Small intestine (tissue), 7 donors: Measurements from ENCODE around the gene BPIFB2. TPM values are rescaled to one million over a fixed set of nuclear protein-coding genes. Genes with fewer than 3 reads are reported as not detected.
"Not testable (repeated sequence)": the region's sequence is repeated elsewhere in the genome, so short reads cannot be mapped to it uniquely, and the experiment has no call there.

ENCODE experiments used
- DNase-seq, 2 donors: peaks; one replicate each; pipeline versions ENCODE4 v3.0.0 to v3.0.0-alpha.2; 2013
- FAIRE-seq: peaks from 2 replicates; lab custom pipeline; 2012; peaks lifted over from hg19 to GRCh38; lab: Jason Lieb, UNC
- H3K27ac ChIP-seq, 3 donors: one replicate each; pipeline ENCODE4 v1.5.1; 2013; ENCODE audit warnings: low read length in 2 of 3, mild to moderate bottlenecking in 2 of 3, control low read depth in 1 of 3, inconsistent platforms in 1 of 3, low read depth in 1 of 3, moderate library complexity in 1 of 3
- H3K27me3 ChIP-seq, 3 donors: one replicate each; pipeline ENCODE4 v1.6.1; 2013; ENCODE audit warnings: low read length in 3 of 3, inconsistent platforms in 1 of 3; ENCODE audit not compliant: control insufficient read depth in 3 of 3, insufficient read depth in 3 of 3
- H3K36me3 ChIP-seq, 3 donors: one replicate each; pipeline ENCODE4 v1.6.1; 2013; ENCODE audit warnings: low read length in 3 of 3, inconsistent platforms in 1 of 3, low read depth in 1 of 3, mild to moderate bottlenecking in 1 of 3, moderate library complexity in 1 of 3; ENCODE audit not compliant: control insufficient read depth in 3 of 3, insufficient read depth in 2 of 3
- H3K4me1 ChIP-seq, 3 donors: one replicate each; pipeline ENCODE4 v1.6.1; 2013; ENCODE audit warnings: low read length in 2 of 3, inconsistent platforms in 1 of 3, low read depth in 1 of 3, mild to moderate bottlenecking in 1 of 3, moderate library complexity in 1 of 3; ENCODE audit not compliant: control insufficient read depth in 3 of 3, insufficient read depth in 2 of 3
- H3K4me3 ChIP-seq, 3 donors: one replicate each; pipeline ENCODE4 v1.5.1; 2013; ENCODE audit warnings: low read length in 3 of 3, control low read depth in 1 of 3, inconsistent platforms in 1 of 3, low read depth in 1 of 3, mild to moderate bottlenecking in 1 of 3, moderate library complexity in 1 of 3
- H3K9me3 ChIP-seq, 2 donors: one replicate each; pipeline ENCODE4 v1.6.1; 2013; ENCODE audit warnings: low read depth in 1 of 2, low read length in 1 of 2; ENCODE audit not compliant: control insufficient read depth in 2 of 2, insufficient read depth in 1 of 2
- WGBS, 3 donors: extraction: QIAGEN DNeasy Blood & Tissue Kit; methylation state at CpG; one replicate each; pipeline ENCODE4 v1.1.7; 2013; 5-methylcytosine and 5-hydroxymethylcytosine counted together
- polyA plus RNA-seq, 4 donors: library from polyadenylated mRNA; stranded (reverse) in 3 of 4; unstranded in 1 of 4; fragments of 200-250 nt in 3 of 4; fragments of 120-200 nt in 1 of 4; gene quantifications; one replicate each; pipeline versions ENCODE4 v1.2.1 to v1.2.3, GENCODE V29; 2013
- donor health status: healthy with polysubstance abuse.
- donor health status: control.
- donor health status: control.
- donor health status: Bipolar disorder and iron deficiency.
- donor health status: healthy.

Gene BPIFB2
- polyA plus RNA-seq, 4 donors, result not detected

DNA sequence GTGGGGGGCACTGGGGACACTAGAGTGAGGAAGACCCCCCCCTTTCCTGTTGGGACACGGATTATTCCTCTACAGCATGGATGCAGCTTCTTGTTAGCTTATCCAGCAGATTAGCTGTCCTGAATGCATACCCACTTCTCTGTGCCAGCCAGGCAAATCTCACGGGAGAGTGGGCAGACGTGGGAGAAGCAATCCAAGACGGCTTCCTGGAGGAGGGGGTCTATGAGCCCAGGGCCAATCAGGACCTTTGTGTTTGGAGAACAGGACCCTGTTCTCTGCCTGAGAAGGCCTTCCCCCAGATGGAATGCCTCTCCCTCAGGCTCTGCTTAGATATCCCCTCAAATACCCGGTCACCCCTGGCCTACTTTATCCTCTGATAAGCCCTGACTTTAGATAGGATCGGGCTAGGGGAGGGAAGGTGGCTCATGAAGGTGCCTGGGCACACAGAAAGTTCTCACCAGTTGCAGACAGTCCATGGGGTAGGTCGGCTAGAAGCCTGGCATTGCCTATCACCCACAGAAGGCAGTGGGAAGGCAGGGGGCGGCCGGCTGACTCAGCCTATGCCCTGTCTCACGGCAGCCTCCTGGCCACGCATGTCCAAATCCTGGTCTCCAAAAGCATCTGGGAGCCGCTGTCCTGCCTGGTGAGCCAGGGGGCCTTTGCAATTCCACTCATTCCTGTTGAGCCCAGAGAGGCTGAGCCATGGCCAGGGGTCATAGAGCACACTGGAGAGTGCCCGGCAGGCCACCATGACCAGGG is 38.0 kb upstream of the BPIFB2 start:
- DNase-seq (no peak), FAIRE-seq (no peak)
- 72 to 88% (median 79%) methylated on average over 13 of the region's 13 CpGs for WGBS, 3 donors
- no peak overlapping the region for H3K4me3 ChIP-seq
- peak overlapping the region in 2 of 3 donors; percentile 18 to 21 for H3K27ac ChIP-seq
- H3K4me1 ChIP-seq, result no peaks in the 10 kb centered on the region
- no peaks in the 10 kb centered on the region for H3K36me3 ChIP-seq
- H3K9me3 ChIP-seq, result no peaks in the 10 kb centered on the region
- H3K27me3 ChIP-seq, result no peaks in the 10 kb centered on the region

DNA sequence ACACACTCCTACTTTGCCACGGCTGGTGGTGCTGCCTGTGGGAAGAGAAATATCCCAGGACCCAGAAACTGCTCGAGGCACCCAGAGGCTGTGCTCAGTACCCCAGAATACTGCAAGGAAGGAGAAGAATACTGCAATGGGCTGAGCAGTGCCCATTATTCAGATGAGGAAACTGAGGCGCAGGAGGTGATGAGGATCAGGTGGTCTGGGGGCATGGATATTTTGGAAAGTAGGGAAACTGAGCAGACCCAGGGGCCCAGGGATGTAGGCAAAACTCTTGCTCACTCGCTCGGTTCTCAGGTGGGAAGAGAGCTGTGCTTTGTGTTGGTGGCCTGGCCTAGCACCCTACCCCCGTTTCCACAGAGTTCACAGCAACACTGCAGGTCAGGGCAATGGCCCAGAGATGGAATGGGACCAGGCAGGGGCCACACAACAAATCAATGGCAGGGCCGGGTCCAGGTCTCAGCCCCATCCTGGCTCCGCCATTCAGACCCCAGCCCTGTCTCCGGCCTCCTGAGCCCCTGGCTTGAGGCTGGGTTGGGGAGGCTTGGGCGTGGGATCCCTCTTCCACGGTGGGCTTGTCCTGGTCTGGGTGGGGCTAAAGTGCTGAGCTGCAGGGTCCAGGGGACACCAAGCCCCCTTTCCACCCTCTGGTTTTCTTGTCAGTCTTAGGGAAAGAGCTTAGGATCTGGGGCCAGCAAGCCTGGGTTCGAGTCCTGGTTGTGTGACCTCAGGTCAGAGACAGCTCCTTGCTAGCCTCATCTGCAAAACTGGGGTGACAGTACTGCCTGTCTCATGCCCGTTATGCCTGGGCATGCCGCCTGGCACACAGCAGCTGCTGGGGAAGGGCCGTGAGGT is 37.2 kb upstream of the BPIFB2 start:
- FAIRE-seq (no peak), DNase-seq (no peak)
- H3K27ac ChIP-seq, result peak overlapping the region in 2 of 3 donors; percentile 42 to 74
- no peak overlapping the region for H3K4me3 ChIP-seq
- H3K4me1 ChIP-seq, result no peaks in the 10 kb centered on the region
- WGBS, 3 donors, result 76 to 92% (median 85%) methylated on average over 14 to 15 of the region's 15 CpGs
- H3K9me3 ChIP-seq, result no peaks in the 10 kb centered on the region
- no peaks in the 10 kb centered on the region for H3K36me3 ChIP-seq
- no peaks in the 10 kb centered on the region for H3K27me3 ChIP-seq

DNA sequence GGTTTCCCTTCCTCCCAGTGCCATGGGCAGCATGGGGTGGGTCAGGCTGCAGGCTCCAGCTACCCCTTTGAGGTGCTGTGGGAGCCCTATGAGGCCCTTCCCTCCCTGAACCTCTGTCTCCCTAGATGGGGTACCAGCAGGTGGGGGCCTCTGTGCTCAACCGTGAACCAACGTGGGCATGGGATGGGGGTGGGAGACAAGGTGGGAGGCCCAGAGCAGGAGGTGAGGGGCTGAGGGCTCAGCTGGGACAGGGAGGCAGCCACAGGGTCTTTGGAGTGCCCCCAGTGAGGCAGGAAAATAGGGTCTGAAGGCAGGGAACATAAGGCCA is 36.6 kb upstream of the BPIFB2 start:
- Histone ChIP-seq H3K4me1 (no peaks in the 10 kb centered on the region), H3K4me3 (no peak overlapping the region), H3K9me3 (no peaks in the 10 kb centered on the region), H3K36me3 (no peaks in the 10 kb centered on the region), H3K27ac (peak overlapping the region in 2 of 3 donors; percentile 42 to 74), H3K27me3 (no peaks in the 10 kb centered on the region)
- FAIRE-seq, result no peak
- WGBS, 3 donors, result 86 to 96% (median 89%) methylated on average over 2 of the region's 2 CpGs
- no peak for DNase-seq

DNA sequence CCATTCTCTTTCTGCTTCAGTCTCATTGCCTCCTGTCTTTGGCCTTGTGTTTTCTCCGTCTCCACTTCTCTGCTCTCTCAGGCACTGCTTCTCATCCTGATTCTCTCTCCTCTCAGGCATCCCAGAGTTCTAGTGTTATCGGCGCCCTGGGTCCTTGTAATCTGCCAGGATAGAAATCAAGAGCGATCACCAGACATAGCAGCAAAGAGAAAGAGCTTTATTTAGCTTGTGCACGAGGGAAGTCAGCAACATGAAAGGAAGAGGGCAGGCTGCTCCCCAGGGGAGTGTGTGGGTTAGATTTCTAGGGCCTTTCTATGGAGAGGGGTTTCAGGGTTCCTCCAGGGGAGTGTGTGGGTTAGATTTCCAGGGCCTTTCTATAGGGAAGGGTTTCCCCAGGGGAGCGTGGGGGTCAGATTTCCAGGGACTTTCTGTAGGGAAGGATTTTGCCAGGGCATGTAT is 35.8 kb upstream of the BPIFB2 start:
- H3K4me1 ChIP-seq, result no peaks in the 10 kb centered on the region
- H3K27ac ChIP-seq, result peak overlapping the region; percentile 15 to 65 (median 28)
- no peaks in the 10 kb centered on the region for H3K27me3 ChIP-seq
- H3K36me3 ChIP-seq, result no peaks in the 10 kb centered on the region
- FAIRE-seq (no peak), DNase-seq (no peak)
- WGBS, 3 donors, result 58 to 67% (median 60%) methylated on average over 6 of the region's 6 CpGs
- H3K4me3 ChIP-seq, result no peak overlapping the region
- peaks cover 0 to 2% of the 10 kb centered on the region in 2 donors for H3K9me3 ChIP-seq

DNA sequence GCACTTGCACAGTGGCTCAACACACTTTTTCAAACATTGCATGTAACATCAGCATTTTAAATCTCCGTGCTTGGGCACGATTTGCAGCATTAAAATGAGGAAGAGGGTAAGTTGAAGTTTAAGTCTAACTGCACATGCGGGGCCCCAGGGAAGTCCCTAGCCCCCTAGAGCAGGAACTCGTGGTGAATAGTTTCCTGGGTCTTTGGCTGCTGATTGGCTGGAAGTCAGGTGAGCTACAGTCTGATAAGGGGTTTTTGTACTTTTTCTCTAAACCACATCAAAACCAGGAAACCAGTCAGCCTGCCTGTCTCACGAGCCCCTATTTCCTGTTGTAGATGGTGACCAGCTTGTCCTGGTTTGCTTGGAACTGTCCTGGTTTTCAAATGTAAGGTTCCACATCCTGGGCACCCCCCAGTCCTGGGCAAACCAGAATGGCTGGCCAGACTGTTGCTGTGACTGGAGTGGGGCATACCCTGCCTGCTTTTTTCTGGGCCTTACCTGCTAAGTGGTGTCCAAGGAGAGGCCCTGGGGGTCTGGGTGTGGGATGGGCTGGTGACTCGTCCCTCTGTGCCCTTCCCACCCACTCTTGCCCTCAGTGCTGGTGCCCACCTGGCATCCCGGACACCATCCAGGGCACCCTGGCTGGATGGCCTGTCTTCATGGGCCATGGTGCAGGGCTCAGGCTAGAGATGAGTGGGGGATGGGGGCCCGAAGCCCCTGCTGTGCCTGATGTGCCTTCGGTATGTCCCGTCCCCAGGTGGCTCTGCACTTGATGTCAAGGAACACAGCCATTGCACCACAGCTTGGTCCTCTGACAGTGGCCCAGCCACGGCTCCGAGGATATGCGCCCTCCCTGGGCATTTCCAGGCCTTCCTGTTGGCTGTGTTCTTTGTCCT is 35.1 kb upstream of the BPIFB2 start:
- 53 to 73% (median 70%) methylated on average over 13 of the region's 13 CpGs for WGBS, 3 donors
- peak in 1 of 2 donors; percentile 76 for DNase-seq
- no peaks in the 10 kb centered on the region for H3K36me3 ChIP-seq
- peaks cover 0 to 9% of the 10 kb centered on the region in 2 donors for H3K9me3 ChIP-seq
- no peaks in the 10 kb centered on the region for H3K27me3 ChIP-seq
- no peak for FAIRE-seq
- H3K4me3 ChIP-seq, result no peak overlapping the region
- H3K4me1 ChIP-seq, result no peaks in the 10 kb centered on the region
- H3K27ac ChIP-seq, result peak overlapping the region in 2 of 3 donors; percentile 28 to 72

DNA sequence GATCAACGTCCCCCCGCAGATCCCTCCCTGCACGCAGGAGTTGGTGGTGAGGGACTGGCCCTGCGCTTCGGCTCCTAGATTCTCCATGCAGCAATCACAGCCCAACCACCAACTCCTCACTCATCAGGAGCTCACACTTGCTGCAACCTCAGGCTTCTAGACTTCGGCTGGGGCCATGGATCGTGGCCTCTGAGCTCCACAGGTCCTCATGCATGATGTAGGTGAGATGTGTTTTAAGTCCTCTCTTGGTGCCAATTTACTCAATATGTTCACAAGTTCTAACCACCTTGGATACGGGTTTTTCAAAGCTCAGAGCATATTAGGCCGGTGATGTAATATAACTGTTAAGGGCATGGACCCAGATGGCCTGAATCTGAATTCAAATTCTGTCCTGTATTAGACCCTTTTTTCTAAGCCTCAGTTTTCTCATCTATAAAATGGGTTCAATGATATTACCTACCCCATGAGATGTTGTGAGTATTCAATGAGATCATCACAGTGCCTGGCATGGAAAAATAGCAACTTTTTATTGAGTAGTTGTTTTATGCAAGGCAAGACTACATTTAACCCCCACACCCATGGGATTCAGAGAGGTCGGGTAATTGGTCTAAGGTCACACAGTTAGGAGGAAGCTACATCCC is 34.3 kb upstream of the BPIFB2 start:
- DNase-seq (no peak), FAIRE-seq (no peak)
- WGBS, 3 donors, result 87 to 88% (median 87%) methylated on average over 10 of the region's 10 CpGs
- Histone ChIP-seq H3K4me3 (no peak overlapping the region), H3K36me3 (no peaks in the 10 kb centered on the region), H3K27me3 (no peaks in the 10 kb centered on the region), H3K9me3 (peaks cover 0 to 10% of the 10 kb centered on the region in 2 donors), H3K4me1 (no peaks in the 10 kb centered on the region), H3K27ac (peak overlapping the region in 1 of 3 donors; percentile 72)

DNA sequence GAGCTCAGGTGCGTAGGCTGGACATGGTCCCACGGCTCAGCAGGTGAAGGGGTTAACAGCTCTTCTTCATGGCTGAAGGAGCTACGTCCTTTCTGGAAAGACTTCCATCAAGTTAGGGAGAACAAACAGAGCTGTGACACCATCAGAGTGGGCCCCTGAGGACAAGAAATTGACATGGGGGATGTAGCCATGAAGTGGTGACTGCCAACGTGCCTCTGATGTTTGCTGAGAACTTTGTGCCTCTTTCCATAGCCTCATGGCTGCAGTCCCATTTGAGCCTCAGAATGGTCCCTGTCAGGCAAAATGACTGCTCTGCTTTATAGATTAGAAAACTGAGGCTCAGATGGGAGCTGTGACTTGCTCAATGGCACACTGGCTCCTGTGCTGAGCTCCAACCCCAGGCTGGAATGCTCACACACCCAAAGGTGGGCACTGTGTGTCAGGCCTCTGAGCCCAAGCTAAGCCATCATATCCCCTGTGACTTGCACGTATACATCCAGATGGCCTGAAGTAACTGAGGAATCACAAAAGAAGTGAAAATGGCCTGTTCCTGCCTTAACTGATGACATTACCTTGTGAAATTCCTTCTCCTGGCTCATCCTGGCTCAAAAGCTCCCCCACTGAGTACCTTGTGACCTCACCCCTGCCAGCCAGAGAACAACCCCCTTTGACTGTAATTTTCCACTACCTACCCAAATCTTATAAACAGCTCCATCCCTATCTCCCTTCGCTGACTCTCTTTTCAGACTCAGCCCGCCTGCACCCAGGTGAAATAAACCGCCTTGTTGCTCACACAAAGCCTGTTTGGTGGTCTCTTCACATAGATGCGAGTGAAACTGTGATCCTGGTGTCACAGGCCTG is 33.1 kb upstream of the BPIFB2 start:
- 62 to 81% (median 76%) methylated on average over 9 of the region's 9 CpGs for WGBS, 3 donors
- FAIRE-seq, H3K4me3 ChIP-seq, H3K4me1 ChIP-seq, H3K27me3 ChIP-seq, H3K27ac ChIP-seq, DNase-seq, H3K36me3 ChIP-seq: not testable (repeated sequence)
- H3K9me3 ChIP-seq, result peaks cover 0 to 10% of the 10 kb centered on the region in 2 donors
